ENCODE data around the gene SLC35E3.
"Not testable (repeated sequence)": the region's sequence is repeated elsewhere in the genome, so short reads cannot be mapped to it uniquely, and the experiment has no call there.

Gene SLC35E3

DNA sequence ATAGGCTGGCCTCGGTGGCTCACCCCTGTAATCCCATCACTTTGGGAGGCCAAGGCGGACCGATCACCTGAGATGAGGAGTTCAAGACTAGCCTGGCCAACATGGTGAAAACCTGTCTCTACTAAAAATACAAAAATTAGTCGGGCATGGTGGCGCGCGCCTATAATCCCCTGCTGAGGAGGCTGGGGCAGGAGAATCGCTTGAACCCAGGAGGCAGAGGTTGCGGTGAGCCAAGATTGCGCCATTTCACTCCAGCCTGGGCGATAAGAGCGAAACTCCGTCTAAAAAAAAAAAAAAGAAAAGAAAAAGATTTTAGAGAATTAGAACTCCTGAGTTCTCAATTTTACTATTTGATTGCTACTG, 64.0 kb downstream of the SLC35E3 start:
- not testable (repeated sequence) for H3K27me3 ChIP-seq (ENCODE audit: control insufficient read depth in 5 of 5, insufficient read depth in 4 of 5, low read length in 5 of 5); H3K9me3 ChIP-seq (ENCODE audit: control insufficient read depth in 5 of 5, low read length in 5 of 5); H3K9ac ChIP-seq (ENCODE audit: low read length in 5 of 5); H3K27ac ChIP-seq (ENCODE audit: low read depth, low read length)
- Histone ChIP-seq H3K36me3 (ENCODE audit: control insufficient read depth in 5 of 5, insufficient read depth in 5 of 5, low read length in 5 of 5) (peaks cover 11 to 24% (median 15%) of the 10 kb centered on the region in 5 donors), H3K4me1 (ENCODE audit: control insufficient read depth in 5 of 5, insufficient read depth in 5 of 5, low read length in 5 of 5) (peaks cover 0 to 37% (median 20%) of the 10 kb centered on the region in 5 donors), H3K4me3 (ENCODE audit: low read depth in 1 of 5, low read length in 5 of 5) (peak overlapping the region in 1 of 5 donors; percentile 41)

DNA sequence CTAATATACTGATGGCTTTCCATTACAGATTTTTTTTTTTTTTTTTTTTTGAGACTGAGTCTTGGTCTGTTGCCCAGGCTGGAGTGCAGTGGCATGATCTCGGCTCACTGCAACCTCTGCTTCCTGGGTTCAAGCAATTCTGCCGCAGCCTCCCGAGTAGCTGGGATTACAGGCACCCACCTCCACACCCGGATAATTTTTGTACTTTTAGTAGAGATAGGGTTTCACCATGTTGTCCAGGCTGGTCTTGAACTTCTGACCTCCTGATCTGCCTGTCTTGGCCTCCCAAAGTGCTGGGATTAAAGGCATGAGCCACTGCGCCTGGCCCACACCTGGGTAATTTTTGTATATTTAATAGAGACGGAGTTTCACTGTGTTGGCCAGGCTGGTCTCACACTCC, 65.6 kb downstream of the SLC35E3 start:
- not testable (repeated sequence) for H3K9me3 ChIP-seq (ENCODE audit: control insufficient read depth in 5 of 5, low read length in 5 of 5); H3K9ac ChIP-seq (ENCODE audit: low read length in 5 of 5); H3K27me3 ChIP-seq (ENCODE audit: control insufficient read depth in 5 of 5, insufficient read depth in 4 of 5, low read length in 5 of 5); H3K4me3 ChIP-seq (ENCODE audit: low read depth in 1 of 5, low read length in 5 of 5); H3K27ac ChIP-seq (ENCODE audit: low read depth, low read length)
- peaks cover 11 to 31% (median 17%) of the 10 kb centered on the region in 5 donors for H3K36me3 ChIP-seq (ENCODE audit: control insufficient read depth in 5 of 5, insufficient read depth in 5 of 5, low read length in 5 of 5)
- peaks cover 0 to 48% (median 25%) of the 10 kb centered on the region in 5 donors for H3K4me1 ChIP-seq (ENCODE audit: control insufficient read depth in 5 of 5, insufficient read depth in 5 of 5, low read length in 5 of 5)

GRCh38 chr12:68812553-68813241, 66.7 kb downstream of the SLC35E3 start:
- no peak overlapping the region for H3K4me3 ChIP-seq (ENCODE audit: low read depth in 1 of 5, low read length in 5 of 5)
- no peaks in the 10 kb centered on the region for H3K9me3 ChIP-seq (ENCODE audit: control insufficient read depth in 5 of 5, low read length in 5 of 5)
- H3K4me1 ChIP-seq (ENCODE audit: control insufficient read depth in 5 of 5, insufficient read depth in 5 of 5, low read length in 5 of 5), result peaks cover 0 to 45% (median 26%) of the 10 kb centered on the region in 5 donors
- no peaks in the 10 kb centered on the region for H3K27me3 ChIP-seq (ENCODE audit: control insufficient read depth in 5 of 5, insufficient read depth in 4 of 5, low read length in 5 of 5)
- no peak overlapping the region for H3K9ac ChIP-seq (ENCODE audit: low read length in 5 of 5)
- peaks cover 13 to 38% (median 19%) of the 10 kb centered on the region in 5 donors for H3K36me3 ChIP-seq (ENCODE audit: control insufficient read depth in 5 of 5, insufficient read depth in 5 of 5, low read length in 5 of 5)
- H3K27ac ChIP-seq (ENCODE audit: low read depth, low read length), result peak overlapping the region; percentile 12

DNA sequence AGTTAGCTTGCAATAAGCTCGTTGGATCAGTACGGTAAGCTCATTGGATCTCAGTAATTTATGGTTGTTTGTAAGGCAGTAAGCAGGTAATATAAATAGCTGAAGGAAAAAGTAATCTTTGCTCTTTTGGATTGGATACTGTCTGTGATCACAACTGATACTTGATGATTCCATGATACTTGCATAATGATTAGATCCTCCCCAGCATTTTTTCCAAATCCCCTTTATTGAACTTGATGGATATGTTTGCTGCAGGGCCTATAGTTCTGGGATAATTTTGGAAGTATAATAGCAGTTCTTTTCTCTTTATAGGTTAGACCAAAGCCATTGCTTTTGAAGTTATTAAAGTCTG, 67.2 kb downstream of the SLC35E3 start:
- Histone ChIP-seq H3K9me3 (ENCODE audit: control insufficient read depth in 5 of 5, low read length in 5 of 5) (no peaks in the 10 kb centered on the region), H3K4me1 (ENCODE audit: control insufficient read depth in 5 of 5, insufficient read depth in 5 of 5, low read length in 5 of 5) (peaks cover 0 to 43% (median 26%) of the 10 kb centered on the region in 5 donors), H3K36me3 (ENCODE audit: control insufficient read depth in 5 of 5, insufficient read depth in 5 of 5, low read length in 5 of 5) (peaks cover 13 to 42% (median 23%) of the 10 kb centered on the region in 5 donors), H3K4me3 (ENCODE audit: low read depth in 1 of 5, low read length in 5 of 5) (no peak overlapping the region), H3K27me3 (ENCODE audit: control insufficient read depth in 5 of 5, insufficient read depth in 4 of 5, low read length in 5 of 5) (no peaks in the 10 kb centered on the region), H3K27ac (ENCODE audit: low read depth, low read length) (peak overlapping the region; percentile 12), H3K9ac (ENCODE audit: low read length in 5 of 5) (no peak overlapping the region)

DNA sequence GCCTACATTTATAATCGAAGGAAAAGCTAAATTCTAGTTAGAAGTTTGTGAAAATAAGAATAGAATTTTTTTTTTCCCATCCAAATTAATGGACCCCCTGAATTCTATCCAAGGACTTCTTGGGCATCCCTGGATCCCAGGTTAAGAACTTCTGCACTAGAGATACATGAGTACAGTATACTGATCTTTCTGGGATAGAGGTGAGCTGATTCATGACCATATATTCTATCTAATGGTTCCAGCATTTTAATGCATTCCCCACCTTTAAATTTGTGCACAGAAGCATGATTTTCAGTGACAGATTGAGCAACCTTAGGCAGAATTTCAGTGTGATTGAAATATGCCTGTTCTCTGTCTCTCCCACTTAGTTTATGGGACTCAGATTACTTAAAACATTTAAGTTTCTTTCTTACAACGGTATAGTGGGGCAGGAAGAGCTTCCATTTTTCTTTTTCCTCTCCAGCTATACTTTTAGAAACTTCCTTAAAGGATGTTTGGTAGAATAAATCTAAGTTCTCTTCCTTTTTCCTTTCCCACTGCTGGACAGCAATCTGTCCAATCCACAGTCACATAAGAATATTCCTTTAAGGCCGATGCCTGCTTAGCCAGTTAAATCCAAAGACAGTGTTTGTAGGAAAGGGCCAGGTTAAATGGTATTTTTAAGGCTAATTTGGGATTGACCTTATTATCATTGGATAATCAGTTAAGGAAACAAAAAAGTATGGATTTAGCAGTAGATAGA, 68.7 kb downstream of the SLC35E3 start:
- H3K4me1 ChIP-seq (ENCODE audit: control insufficient read depth in 5 of 5, insufficient read depth in 5 of 5, low read length in 5 of 5), result peaks cover 0 to 37% (median 21%) of the 10 kb centered on the region in 5 donors
- peaks cover 17 to 48% (median 29%) of the 10 kb centered on the region in 5 donors for H3K36me3 ChIP-seq (ENCODE audit: control insufficient read depth in 5 of 5, insufficient read depth in 5 of 5, low read length in 5 of 5)
- no peak overlapping the region for H3K9ac ChIP-seq (ENCODE audit: low read length in 5 of 5)
- H3K4me3 ChIP-seq (ENCODE audit: low read depth in 1 of 5, low read length in 5 of 5), result no peak overlapping the region
- H3K9me3 ChIP-seq (ENCODE audit: control insufficient read depth in 5 of 5, low read length in 5 of 5), result no peaks in the 10 kb centered on the region
- H3K27ac ChIP-seq (ENCODE audit: low read depth, low read length), result no peak overlapping the region
- H3K27me3 ChIP-seq (ENCODE audit: control insufficient read depth in 5 of 5, insufficient read depth in 4 of 5, low read length in 5 of 5), result no peaks in the 10 kb centered on the region

GRCh38 chr12:68815232-68815927, 69.4 kb downstream of the SLC35E3 start:
- no peak overlapping the region for H3K4me3 ChIP-seq (ENCODE audit: low read depth in 1 of 5, low read length in 5 of 5)
- H3K27me3 ChIP-seq (ENCODE audit: control insufficient read depth in 5 of 5, insufficient read depth in 4 of 5, low read length in 5 of 5), result no peaks in the 10 kb centered on the region
- no peaks in the 10 kb centered on the region for H3K9me3 ChIP-seq (ENCODE audit: control insufficient read depth in 5 of 5, low read length in 5 of 5)
- peaks cover 0 to 40% (median 21%) of the 10 kb centered on the region in 5 donors for H3K4me1 ChIP-seq (ENCODE audit: control insufficient read depth in 5 of 5, insufficient read depth in 5 of 5, low read length in 5 of 5)
- peaks cover 20 to 51% (median 31%) of the 10 kb centered on the region in 5 donors for H3K36me3 ChIP-seq (ENCODE audit: control insufficient read depth in 5 of 5, insufficient read depth in 5 of 5, low read length in 5 of 5)
- H3K9ac ChIP-seq (ENCODE audit: low read length in 5 of 5), result no peak overlapping the region
- H3K27ac ChIP-seq (ENCODE audit: low read depth, low read length), result peak overlapping the region; percentile 44

DNA sequence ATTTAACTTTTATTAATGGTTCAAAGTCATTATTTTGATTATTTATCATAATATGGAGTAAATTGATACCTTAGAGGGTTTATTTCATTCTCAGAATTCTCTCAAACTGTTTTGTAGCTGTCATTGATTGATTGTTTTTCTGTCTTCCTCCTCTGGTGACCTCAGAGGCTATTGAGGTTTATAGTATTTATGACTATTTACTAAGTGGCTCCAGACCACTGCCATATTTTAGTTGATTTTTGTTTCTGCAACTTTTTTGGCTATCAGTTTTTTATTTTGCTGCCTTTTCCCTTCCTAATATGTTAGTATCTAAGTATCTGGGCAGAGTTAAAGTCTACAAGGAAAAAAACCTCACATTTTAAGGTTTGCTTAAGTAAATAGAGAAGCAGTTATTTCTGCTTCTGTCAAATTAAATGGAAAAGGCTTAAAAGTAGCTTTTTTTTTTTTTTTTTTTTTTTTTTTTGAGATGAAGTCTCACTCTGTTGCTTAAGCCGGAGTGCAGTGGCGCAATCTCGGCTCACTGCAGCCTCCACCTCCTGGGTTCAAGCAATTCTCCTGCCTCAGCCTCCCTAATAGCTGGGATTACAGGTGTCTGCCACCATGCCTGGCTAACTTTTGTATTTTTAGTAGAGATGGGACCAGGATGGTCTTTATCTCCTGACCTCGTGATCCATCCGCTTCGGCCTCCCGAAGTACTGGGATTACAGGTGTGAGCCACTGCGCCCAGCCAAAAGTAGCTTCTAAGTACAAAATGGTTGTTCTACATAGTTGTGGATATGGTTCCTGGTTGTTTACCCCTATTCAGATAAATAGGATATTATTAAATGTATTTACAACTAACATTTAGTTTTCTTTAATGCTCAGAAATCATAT, 70.2 kb downstream of the SLC35E3 start:
- Histone ChIP-seq H3K27ac (ENCODE audit: low read depth, low read length) (peak overlapping the region; percentile 44), H3K9ac (ENCODE audit: low read length in 5 of 5) (peak overlapping the region in 1 of 5 donors; percentile 6), H3K4me1 (ENCODE audit: control insufficient read depth in 5 of 5, insufficient read depth in 5 of 5, low read length in 5 of 5) (peaks cover 0 to 37% (median 21%) of the 10 kb centered on the region in 5 donors), H3K27me3 (ENCODE audit: control insufficient read depth in 5 of 5, insufficient read depth in 4 of 5, low read length in 5 of 5) (no peaks in the 10 kb centered on the region), H3K4me3 (ENCODE audit: low read depth in 1 of 5, low read length in 5 of 5) (no peak overlapping the region), H3K9me3 (ENCODE audit: control insufficient read depth in 5 of 5, low read length in 5 of 5) (no peaks in the 10 kb centered on the region), H3K36me3 (ENCODE audit: control insufficient read depth in 5 of 5, insufficient read depth in 5 of 5, low read length in 5 of 5) (peaks cover 23 to 57% (median 37%) of the 10 kb centered on the region in 5 donors)

DNA sequence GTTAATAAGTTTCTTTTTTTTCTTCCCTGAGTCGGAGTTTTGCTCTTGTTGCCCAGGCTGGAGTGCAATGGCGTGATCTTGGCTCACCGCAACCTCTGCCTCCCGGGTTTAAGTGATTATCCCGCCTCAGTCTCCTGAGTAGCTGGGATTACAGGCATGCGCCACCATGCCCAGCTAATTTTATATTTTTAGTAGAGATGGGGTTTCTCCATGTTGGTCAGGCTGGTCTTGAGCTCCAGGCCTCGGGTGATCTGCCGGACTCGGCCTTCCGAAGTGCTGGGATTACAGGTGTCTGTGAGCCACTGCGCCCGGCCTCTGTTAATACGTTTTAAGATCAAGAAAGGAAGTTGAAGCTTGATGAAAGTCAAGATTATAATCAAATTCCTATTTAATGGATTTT, 73.5 kb downstream of the SLC35E3 start:
- peaks cover 0 to 20% (median 12%) of the 10 kb centered on the region in 5 donors for H3K4me1 ChIP-seq (ENCODE audit: control insufficient read depth in 5 of 5, insufficient read depth in 5 of 5, low read length in 5 of 5)
- H3K36me3 ChIP-seq (ENCODE audit: control insufficient read depth in 5 of 5, insufficient read depth in 5 of 5, low read length in 5 of 5), result peaks cover 36 to 64% (median 48%) of the 10 kb centered on the region in 5 donors
- H3K9me3 ChIP-seq (ENCODE audit: control insufficient read depth in 5 of 5, low read length in 5 of 5); H3K9ac ChIP-seq (ENCODE audit: low read length in 5 of 5); H3K4me3 ChIP-seq (ENCODE audit: low read depth in 1 of 5, low read length in 5 of 5); H3K27ac ChIP-seq (ENCODE audit: low read depth, low read length); H3K27me3 ChIP-seq (ENCODE audit: control insufficient read depth in 5 of 5, insufficient read depth in 4 of 5, low read length in 5 of 5): not testable (repeated sequence)

DNA sequence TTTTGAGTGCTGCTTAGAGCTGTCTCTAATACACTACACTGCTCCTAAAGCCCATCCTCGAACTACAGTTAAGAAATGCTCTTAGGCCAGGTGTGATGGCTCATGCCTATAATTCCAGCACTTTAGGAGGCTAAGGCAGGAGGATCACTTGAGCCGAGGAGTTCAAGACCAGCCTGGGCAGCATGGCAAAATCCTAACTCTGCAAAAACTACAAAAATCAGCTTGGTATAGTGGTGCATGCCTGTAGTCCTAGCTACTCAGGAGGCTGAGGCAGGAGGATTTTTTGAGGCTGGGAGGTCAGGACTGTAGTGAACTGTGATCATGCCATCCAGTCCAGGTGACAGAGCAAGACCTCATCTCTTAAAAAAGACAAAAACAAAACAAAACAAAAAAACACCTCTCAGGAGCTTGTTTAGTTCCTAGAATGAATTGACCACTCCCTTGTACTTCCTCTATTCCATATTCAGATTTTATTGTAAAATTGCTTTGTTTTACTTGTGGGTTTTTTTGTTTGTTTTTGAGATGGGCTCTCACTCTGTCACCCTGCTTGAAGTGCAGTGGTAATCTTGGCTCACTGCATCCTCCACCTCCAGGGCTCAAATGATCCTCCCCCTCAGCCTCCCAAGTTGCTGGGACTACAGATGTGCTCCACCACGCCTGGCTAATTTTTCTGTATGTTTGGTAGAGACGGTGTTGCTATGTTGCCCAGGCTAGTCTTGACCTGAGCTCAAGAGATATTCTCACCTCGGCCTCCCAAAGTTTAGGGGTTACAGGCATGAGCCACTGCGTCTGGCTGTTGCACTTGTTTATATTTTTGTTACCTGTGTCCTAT, 75.6 kb downstream of the SLC35E3 start:
- no peak overlapping the region for H3K9ac ChIP-seq (ENCODE audit: low read length in 5 of 5)
- no peaks in the 10 kb centered on the region for H3K9me3 ChIP-seq (ENCODE audit: control insufficient read depth in 5 of 5, low read length in 5 of 5)
- no peak overlapping the region for H3K4me3 ChIP-seq (ENCODE audit: low read depth in 1 of 5, low read length in 5 of 5)
- H3K4me1 ChIP-seq (ENCODE audit: control insufficient read depth in 5 of 5, insufficient read depth in 5 of 5, low read length in 5 of 5), result peaks cover 0 to 10% (median 0%) of the 10 kb centered on the region in 5 donors
- H3K36me3 ChIP-seq (ENCODE audit: control insufficient read depth in 5 of 5, insufficient read depth in 5 of 5, low read length in 5 of 5), result peaks cover 38 to 70% (median 55%) of the 10 kb centered on the region in 5 donors
- H3K27ac ChIP-seq (ENCODE audit: low read depth, low read length), result no peak overlapping the region
- no peaks in the 10 kb centered on the region for H3K27me3 ChIP-seq (ENCODE audit: control insufficient read depth in 5 of 5, insufficient read depth in 4 of 5, low read length in 5 of 5)

Measured in subcutaneous abdominal adipose tissue (tissue), 5 donors.